ENCODE measurements around the gene UNK. TPM values are rescaled to one million over a fixed set of nuclear protein-coding genes. Genes with fewer than 3 reads are reported as not detected.
A peak's percentile ranks its signal among the peaks of the same experiment; 100 is the strongest.

Gene UNK
- total and polyA plus RNA-seq, 10 donors = 19.0 to 53.8 (median 46.2) TPM

GRCh38 chr17:75811174-75811573, 26.6 kb downstream of the UNK start:
- Histone ChIP-seq H3K36me3 (peaks cover 0 to 80% (median 65%) of the 10 kb centered on the region in 6 donors), H3K9me3 (no peaks in the 10 kb centered on the region), H3K27me3 (replicated peaks in 1 of 7) (no peaks in the 10 kb centered on the region), H3K4me3 (no peak overlapping the region), H3K4me1 (peaks cover 0 to 21% (median 4%) of the 10 kb centered on the region in 6 donors), H3K27ac (no peak overlapping the region)
- intact Hi-C loops (cut with DNase I; ENCODE audit: low total_unique reads) = no loop called here
- TF ChIP-seq POLR2A (IDR thresholded peaks at IDR 0.05) (no peak), POLR2AphosphoS5 (IDR thresholded peaks at IDR 0.05) (no peak), CTCF (IDR thresholded peaks at IDR 0.05 in 8 of 11, conservative IDR thresholded peaks at IDR 0.05 in 3 of 11) (no peak)
- peak; percentile 38 for DNase-seq
- WGBS, 5 donors = 91 to 99% (median 95%) methylated on average over 7 of the region's 7 CpGs

- no peak overlapping the region for H3K27ac ChIP-seq
Measured at GRCh38 chr17:75812096-75813013, 27.7 kb downstream of the UNK start.

GRCh38 chr17:75813081-75814020, 28.7 kb downstream of the UNK start:
- peaks cover 0 to 9% (median 4%) of the 10 kb centered on the region in 6 donors for H3K4me1 ChIP-seq
- WGBS, 5 donors = 93 to 97% (median 95%) methylated on average over 19 to 24 of the region's 24 CpGs
- TF ChIP-seq POLR2A (IDR thresholded peaks at IDR 0.05) = no peak
- peak in 1 of 3 donors; percentile 22 for TF ChIP-seq POLR2AphosphoS5 (IDR thresholded peaks at IDR 0.05)
- H3K27ac ChIP-seq = no peak overlapping the region
- intact Hi-C loops (cut with DNase I; ENCODE audit: low total_unique reads) = no loop called here
- DNase-seq = peak; percentile 66
- no peaks in the 10 kb centered on the region for H3K27me3 ChIP-seq (replicated peaks in 1 of 7)
- H3K9me3 ChIP-seq = no peaks in the 10 kb centered on the region
- H3K4me3 ChIP-seq = no peak overlapping the region
- peaks cover 0 to 94% (median 86%) of the 10 kb centered on the region in 6 donors for H3K36me3 ChIP-seq

More at GRCh38 chr17:75812096-75813013, 27.7 kb downstream of the UNK start:
- intact Hi-C loops (cut with DNase I; ENCODE audit: low total_unique reads) = no loop called here
- WGBS, 5 donors = 91 to 97% (median 95%) methylated on average over 26 to 27 of the region's 27 CpGs
- Histone ChIP-seq H3K27me3 (replicated peaks in 1 of 7) (no peaks in the 10 kb centered on the region), H3K4me3 (no peak overlapping the region), H3K9me3 (no peaks in the 10 kb centered on the region), H3K4me1 (peaks cover 0 to 18% (median 4%) of the 10 kb centered on the region in 6 donors), H3K36me3 (peaks cover 0 to 88% (median 76%) of the 10 kb centered on the region in 6 donors)
- TF ChIP-seq POLR2AphosphoS5 (IDR thresholded peaks at IDR 0.05) = peak in 1 of 3 donors; percentile 10
- no peak for TF ChIP-seq CTCF (IDR thresholded peaks at IDR 0.05 in 8 of 11, conservative IDR thresholded peaks at IDR 0.05 in 3 of 11)
- TF ChIP-seq POLR2A (IDR thresholded peaks at IDR 0.05) = no peak
- DNase-seq = peak; percentile 44

- TF ChIP-seq POLR2A (IDR thresholded peaks at IDR 0.05) (no peak), CTCF (IDR thresholded peaks at IDR 0.05 in 8 of 11, conservative IDR thresholded peaks at IDR 0.05 in 3 of 11) (no peak), POLR2AphosphoS5 (IDR thresholded peaks at IDR 0.05) (no peak)
- Histone ChIP-seq H3K27me3 (replicated peaks in 1 of 7) (no peaks in the 10 kb centered on the region), H3K4me3 (no peak overlapping the region), H3K4me1 (peaks cover 0 to 5% (median 0%) of the 10 kb centered on the region in 6 donors), H3K9me3 (no peaks in the 10 kb centered on the region), H3K27ac (no peak overlapping the region), H3K36me3 (peaks cover 0 to 99% (median 92%) of the 10 kb centered on the region in 6 donors)
- WGBS, 5 donors = 88 to 96% (median 94%) methylated on average over 5 to 6 of the region's 6 CpGs
- intact Hi-C loops (cut with DNase I; ENCODE audit: low total_unique reads) = no loop called here
- no peak for DNase-seq
Measured at GRCh38 chr17:75814021-75814395, 29.4 kb downstream of the UNK start.

Measured in spleen (tissue), 11 donors.